H9 (cell line): Measurements from ENCODE around the gene ORMDL2. TPM values are rescaled to one million over a fixed set of nuclear protein-coding genes. Genes with fewer than 3 reads are reported as not detected.

Experiments
- DNase-seq: peaks from one replicate; pipeline ENCODE4 v3.0.0-alpha.2; 2017
- H2AFZ ChIP-seq: one replicate; pipeline ENCODE4 v1.6.1; 2013; ENCODE audit warnings: mild to moderate bottlenecking, low read length, control low read depth, moderate library complexity
- H2AK5ac ChIP-seq: 2 replicates; pipeline ENCODE4 v1.6.1; 2013; ENCODE audit warnings: low read length, control low read depth, mixed read lengths; ENCODE audit not compliant: insufficient read length
- H2BK120ac ChIP-seq: one replicate; pipeline ENCODE4 v1.6.1; 2013; ENCODE audit warnings: low read depth, mild to moderate bottlenecking, low read length, control low read depth, inconsistent platforms; ENCODE audit not compliant: poor library complexity, severe bottlenecking
- H2BK12ac ChIP-seq: 2 replicates; pipeline ENCODE4 v1.6.1; 2013; ENCODE audit warnings: low read length, control low read depth, mixed read lengths, low read depth; ENCODE audit not compliant: insufficient read length
- H2BK15ac ChIP-seq: 2 replicates; pipeline ENCODE4 v1.6.1; 2013; ENCODE audit warnings: low read depth, low read length, control low read depth
- H2BK20ac ChIP-seq: one replicate; pipeline ENCODE4 v1.6.1; 2013; ENCODE audit warnings: low read depth, mild to moderate bottlenecking, low read length, control low read depth, inconsistent platforms; ENCODE audit not compliant: poor library complexity, severe bottlenecking
- H2BK5ac ChIP-seq: 2 replicates; pipeline ENCODE4 v1.6.1; 2013; ENCODE audit warnings: low read length, control low read depth, mixed read lengths; ENCODE audit not compliant: insufficient read length
- H3K14ac ChIP-seq: 2 replicates; pipeline ENCODE4 v1.6.1; 2013; ENCODE audit warnings: low read length, control low read depth; ENCODE audit not compliant: insufficient read depth
- H3K18ac ChIP-seq: 2 replicates; pipeline ENCODE4 v1.6.1; 2013; ENCODE audit warnings: low read depth, mild to moderate bottlenecking, mixed read lengths, low read length, control low read depth; ENCODE audit not compliant: insufficient read length
- H3K23ac ChIP-seq: 2 replicates; pipeline ENCODE4 v1.6.1; 2013; ENCODE audit warnings: low read length, control low read depth, mixed read lengths, low read depth; ENCODE audit not compliant: insufficient read length
- H3K23me2 ChIP-seq: 2 replicates; pipeline ENCODE4 v1.6.1; 2013; ENCODE audit warnings: low read depth, mild to moderate bottlenecking, mixed read lengths, low read length, control low read depth; ENCODE audit not compliant: insufficient read length, poor library complexity, severe bottlenecking
- H3K27ac ChIP-seq: 2 replicates; pipeline ENCODE4 v1.5.1; 2013; ENCODE audit warnings: low read length, control low read depth, mixed read lengths, low read depth; ENCODE audit not compliant: insufficient read length
- H3K27me3 ChIP-seq: 2 replicates; pipeline ENCODE4 v1.6.1; 2013; ENCODE audit warnings: low read length, control low read depth, inconsistent platforms; ENCODE audit not compliant: insufficient read depth
- H3K4ac ChIP-seq: 2 replicates; pipeline ENCODE4 v1.6.1; 2013; ENCODE audit warnings: low read depth, mild to moderate bottlenecking, control low read depth, inconsistent platforms, low read length, moderate library complexity
- H3K4me1 ChIP-seq: 2 replicates; pipeline ENCODE4 v1.6.1; 2013; ENCODE audit warnings: low read length, control low read depth, inconsistent platforms; ENCODE audit not compliant: insufficient read depth
- H3K4me2 ChIP-seq: 2 replicates; pipeline ENCODE4 v1.6.1; 2013; ENCODE audit warnings: low read length, control low read depth, mixed read lengths; ENCODE audit not compliant: insufficient read length, insufficient read depth
- H3K56ac ChIP-seq: 2 replicates; pipeline ENCODE4 v1.6.1; 2013; ENCODE audit warnings: low read depth, mild to moderate bottlenecking, mixed read lengths, low read length, control low read depth; ENCODE audit not compliant: insufficient read length
- H3K79me1 ChIP-seq: 2 replicates; pipeline ENCODE4 v1.6.1; 2013; ENCODE audit warnings: low read depth, mild to moderate bottlenecking, moderate library complexity, low read length, control low read depth, inconsistent platforms; ENCODE audit not compliant: insufficient read depth, poor library complexity, severe bottlenecking
- H3K79me2 ChIP-seq: 2 replicates; pipeline ENCODE4 v1.6.1; 2013; ENCODE audit warnings: low read length, control low read depth, inconsistent platforms; ENCODE audit not compliant: insufficient read depth
- H3K9ac ChIP-seq: 2 replicates; pipeline ENCODE4 v1.6.1; 2013; ENCODE audit warnings: low read length, control low read depth, mixed read lengths; ENCODE audit not compliant: insufficient read length; ENCODE audit errors: extremely low read depth
- H3K9me3 ChIP-seq: one replicate; pipeline ENCODE4 v1.6.1; 2013; ENCODE audit warnings: low read depth, low read length, inconsistent platforms; ENCODE audit not compliant: control insufficient read depth
- H3T11ph ChIP-seq: one replicate; pipeline ENCODE4 v1.6.1; 2013; ENCODE audit warnings: mild to moderate bottlenecking, low read length, control low read depth, inconsistent platforms
- H4K20me1 ChIP-seq: one replicate; pipeline ENCODE4 v1.6.1; 2013; ENCODE audit not compliant: control insufficient read depth, insufficient read length, insufficient read depth
- H4K5ac ChIP-seq: 2 replicates; pipeline ENCODE4 v1.6.1; 2013; ENCODE audit warnings: low read depth, mild to moderate bottlenecking, mixed read lengths, low read length, control low read depth; ENCODE audit not compliant: insufficient read length
- H4K8ac ChIP-seq: replicated peaks from 2 replicates; pipeline ENCODE4 v1.6.1; 2013; ENCODE audit warnings: low read length, control low read depth, mixed read lengths, low read depth; ENCODE audit not compliant: insufficient read length
- H4K91ac ChIP-seq: 2 replicates; pipeline ENCODE4 v1.6.1; 2013; ENCODE audit warnings: low read depth, mild to moderate bottlenecking, moderate library complexity, mixed read lengths, low read length, control low read depth; ENCODE audit not compliant: insufficient read length
- H3K27ac Mint-ChIP-seq, 3 experiments: 2 replicates in 2 of 3; 3 replicates in 1 of 3; pipeline ENCODE4 v1.8.0; 2020 to 2021; ENCODE audit warnings: mixed read lengths in 3 of 3, mild to moderate bottlenecking in 1 of 3, moderate library complexity in 1 of 3
- H3K27me3 Mint-ChIP-seq: 2 replicates; pipeline ENCODE4 v1.8.0; 2021; ENCODE audit warnings: low read depth, mild to moderate bottlenecking, moderate library complexity, mixed read lengths
- H3K36me3 Mint-ChIP-seq, 3 experiments: 2 replicates in 2 of 3; 3 replicates in 1 of 3; pipeline ENCODE4 v1.8.0; 2020 to 2021; ENCODE audit warnings: low read depth in 3 of 3, mixed read lengths in 3 of 3; ENCODE audit not compliant: insufficient read depth in 1 of 3
- H3K4me1 Mint-ChIP-seq, 2 experiments: 2 replicates each; pipeline ENCODE4 v1.8.0; 2020; ENCODE audit warnings: mixed read lengths in 2 of 2
- H3K4me3 Mint-ChIP-seq, 2 experiments: 2 replicates in 1 of 2; 3 replicates in 1 of 2; pipeline ENCODE4 v1.8.0; 2020 to 2021; ENCODE audit warnings: mild to moderate bottlenecking in 2 of 2, mixed read lengths in 2 of 2, moderate library complexity in 1 of 2
- H3K9me3 Mint-ChIP-seq, 2 experiments: 2 replicates in 1 of 2; 3 replicates in 1 of 2; pipeline ENCODE4 v1.8.0; 2020; ENCODE audit warnings: mild to moderate bottlenecking in 2 of 2, mixed read lengths in 2 of 2, moderate library complexity in 1 of 2
- WGBS: extraction: QIAGEN DNeasy Blood & Tissue Kit; methylation state at CpG from one replicate; pipeline ENCODE4 v1.1.7; 2013; ENCODE audit warnings: missing lambda C conversion rate, low lambda C conversion rate, mixed read lengths; ENCODE audit not compliant: insufficient read length; ENCODE audit errors: extremely low coverage; 5-methylcytosine and 5-hydroxymethylcytosine counted together
- total RNA-seq: library from RNA; stranded (reverse); gene quantifications from 2 replicates; pipeline ENCODE4 v1.2.1, GENCODE V29; 2021
- TF ChIP-seq, protein P1 (sequence below): fragments of 200-600 bp; sonication (generic); conservative IDR thresholded peaks from 3 replicates; pipeline ENCODE4 v1.8.0; 2021; ENCODE audit warnings: antibody characterized with exemption, mild to moderate bottlenecking

The ORMDL2 gene
- total RNA-seq, 1 experiment from 2014 or later: 51.3 TPM

DNA sequence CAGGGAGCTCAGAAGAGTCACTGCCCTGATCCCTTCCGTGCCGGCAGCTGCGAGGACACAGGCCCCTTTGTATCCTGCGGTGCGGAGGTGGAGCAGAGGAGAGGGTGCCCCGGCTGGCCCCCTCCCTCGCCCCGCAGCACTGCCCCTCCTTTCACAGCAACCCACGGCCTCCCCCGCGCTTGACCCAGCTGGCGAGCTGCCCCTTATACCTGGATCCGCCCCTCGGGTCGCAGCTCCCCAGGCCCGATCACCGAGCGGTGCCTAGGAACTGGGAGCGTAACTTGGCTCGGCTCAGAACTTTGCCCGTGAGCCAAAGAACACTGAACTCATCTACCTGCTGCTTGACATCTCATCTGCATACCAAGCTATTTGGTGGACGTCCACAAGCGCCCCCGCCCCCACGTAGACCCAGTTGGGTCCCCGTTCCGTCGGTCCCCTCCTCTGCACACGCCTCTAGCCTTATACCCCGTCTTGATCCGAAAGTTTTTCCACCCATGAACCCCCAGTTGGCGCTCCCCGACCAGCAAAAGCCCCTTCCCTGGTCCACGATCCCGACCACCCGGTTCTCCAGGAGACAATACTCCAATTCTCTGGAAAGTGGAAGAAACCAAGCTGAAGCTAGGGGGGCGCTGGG is 12.2 kb downstream of the ORMDL2 start:
- Histone ChIP-seq H3T11ph (no peak overlapping the region), H3K79me2 (no peaks in the 10 kb centered on the region), H4K5ac (no peak overlapping the region), H3K56ac (no peak overlapping the region), H4K20me1 (no peaks in the 10 kb centered on the region), H3K4ac (no peak overlapping the region), H3K9ac (peak overlapping the region; percentile 63), H2BK15ac (no peak overlapping the region), H2BK20ac (no peak overlapping the region), H2AFZ (no peak overlapping the region), H2BK12ac (no peak overlapping the region), H2BK120ac (no peak overlapping the region), H2BK5ac (no peak overlapping the region), H4K8ac (no peak overlapping the region), H2AK5ac (no peak overlapping the region), H3K14ac (peak overlapping the region; percentile 44), H3K4me2 (peak overlapping the region; percentile 85), H3K27ac (peak overlapping the region; percentile 14), H3K23me2 (peaks cover 9% of the 10 kb centered on the region), H3K9me3 (no peaks in the 10 kb centered on the region), H4K91ac (no peak overlapping the region), H3K23ac (no peak overlapping the region), H3K4me1 (no peaks in the 10 kb centered on the region), H3K27me3 (no peaks in the 10 kb centered on the region), H3K79me1 (no peaks in the 10 kb centered on the region), H3K18ac (peak overlapping the region; percentile 77)
- Mint-ChIP-seq H3K9me3 (no peaks in the 10 kb centered on the region; a peak in 2 of 5 replicates), H3K4me1 (peaks cover 33 to 47% of the 10 kb centered on the region in 2 experiments), H3K36me3 (peaks cover 6 to 20% (median 18%) of the 10 kb centered on the region in 3 experiments; a peak in 6 of 7 replicates), H3K27me3 (no peaks in the 10 kb centered on the region), H3K4me3 (peak overlapping the region; percentile 98 to 100), H3K27ac (peak overlapping the region; percentile 99 to 100 (median 99))
- DNase-seq: peak; percentile 70
- no CpG with 5 or more reads among the region's 37 CpGs for WGBS
- TF ChIP-seq, protein P1, sequence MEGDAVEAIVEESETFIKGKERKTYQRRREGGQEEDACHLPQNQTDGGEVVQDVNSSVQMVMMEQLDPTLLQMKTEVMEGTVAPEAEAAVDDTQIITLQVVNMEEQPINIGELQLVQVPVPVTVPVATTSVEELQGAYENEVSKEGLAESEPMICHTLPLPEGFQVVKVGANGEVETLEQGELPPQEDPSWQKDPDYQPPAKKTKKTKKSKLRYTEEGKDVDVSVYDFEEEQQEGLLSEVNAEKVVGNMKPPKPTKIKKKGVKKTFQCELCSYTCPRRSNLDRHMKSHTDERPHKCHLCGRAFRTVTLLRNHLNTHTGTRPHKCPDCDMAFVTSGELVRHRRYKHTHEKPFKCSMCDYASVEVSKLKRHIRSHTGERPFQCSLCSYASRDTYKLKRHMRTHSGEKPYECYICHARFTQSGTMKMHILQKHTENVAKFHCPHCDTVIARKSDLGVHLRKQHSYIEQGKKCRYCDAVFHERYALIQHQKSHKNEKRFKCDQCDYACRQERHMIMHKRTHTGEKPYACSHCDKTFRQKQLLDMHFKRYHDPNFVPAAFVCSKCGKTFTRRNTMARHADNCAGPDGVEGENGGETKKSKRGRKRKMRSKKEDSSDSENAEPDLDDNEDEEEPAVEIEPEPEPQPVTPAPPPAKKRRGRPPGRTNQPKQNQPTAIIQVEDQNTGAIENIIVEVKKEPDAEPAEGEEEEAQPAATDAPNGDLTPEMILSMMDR: no peak
